Glomerular endothelial cell (primary cell): ENCODE data around the gene MYOC. TPM values are rescaled to one million over a fixed set of nuclear protein-coding genes. Genes with fewer than 3 reads are reported as not detected.
A peak's percentile ranks its signal among the peaks of the same experiment; 100 is the strongest.
"Not testable (repeated sequence)": the region's sequence is repeated elsewhere in the genome, so short reads cannot be mapped to it uniquely, and the experiment has no call there.

Experiments used
- DNase-seq: peaks from one replicate; pipeline ENCODE4 v3.0.0-alpha.2; 2011; ENCODE audit warnings: low read depth, low spot score; ENCODE audit errors: extremely low read depth
- total RNA-seq: library from RNA; depleted of rRNA; stranded (reverse); fragments of >200 nt; gene quantifications from 2 replicates; pipeline ENCODE4 v1.2.3, GENCODE V29; 2015

Gene MYOC
- total RNA-seq, 1 donor from 2014 or later, result 0.29 TPM

DNA sequence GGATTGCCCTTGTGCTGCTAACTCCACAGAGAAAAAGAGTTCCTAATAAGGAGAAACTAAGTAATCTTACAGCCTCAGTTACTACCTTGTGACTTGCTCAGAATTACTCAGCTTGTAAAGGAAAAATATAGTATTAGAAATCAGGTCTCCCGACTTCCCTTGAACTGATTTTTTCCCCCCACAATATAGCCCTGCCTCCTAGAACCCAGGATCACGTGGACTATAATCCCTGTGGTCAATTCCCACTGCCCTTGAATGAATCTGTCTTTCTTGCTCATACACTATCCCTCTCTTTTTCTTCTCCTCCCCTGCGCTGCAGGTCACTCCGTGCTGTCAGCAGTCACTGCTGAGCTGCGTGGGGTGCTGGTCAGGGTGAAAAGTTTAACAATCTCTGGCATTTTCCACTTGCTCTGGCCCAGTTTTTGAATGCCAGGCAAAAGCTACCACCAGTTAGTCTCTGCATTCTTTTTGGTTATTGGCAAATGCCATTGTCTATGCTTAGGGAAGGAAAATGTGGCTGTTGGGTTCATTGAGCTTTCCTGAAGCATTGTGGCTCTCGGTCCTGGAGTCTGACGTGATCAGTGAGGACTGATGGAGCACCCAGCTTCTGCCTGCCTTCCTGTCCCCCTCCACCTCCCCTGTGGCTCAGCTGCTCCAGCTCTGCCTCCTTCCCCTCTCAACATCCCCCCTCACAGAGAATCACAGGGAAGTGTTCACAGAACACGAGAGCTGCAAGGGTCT, 1.9 kb upstream of the MYOC start:
- DNase-seq, result no peak

GRCh38 chr1:171653796-171654195, 1.3 kb upstream of the MYOC start:
- DNase-seq, result no peak

- no peak for DNase-seq
Measured at GRCh38 chr1:171646249-171646560, 6.3 kb downstream of the MYOC start.

DNA sequence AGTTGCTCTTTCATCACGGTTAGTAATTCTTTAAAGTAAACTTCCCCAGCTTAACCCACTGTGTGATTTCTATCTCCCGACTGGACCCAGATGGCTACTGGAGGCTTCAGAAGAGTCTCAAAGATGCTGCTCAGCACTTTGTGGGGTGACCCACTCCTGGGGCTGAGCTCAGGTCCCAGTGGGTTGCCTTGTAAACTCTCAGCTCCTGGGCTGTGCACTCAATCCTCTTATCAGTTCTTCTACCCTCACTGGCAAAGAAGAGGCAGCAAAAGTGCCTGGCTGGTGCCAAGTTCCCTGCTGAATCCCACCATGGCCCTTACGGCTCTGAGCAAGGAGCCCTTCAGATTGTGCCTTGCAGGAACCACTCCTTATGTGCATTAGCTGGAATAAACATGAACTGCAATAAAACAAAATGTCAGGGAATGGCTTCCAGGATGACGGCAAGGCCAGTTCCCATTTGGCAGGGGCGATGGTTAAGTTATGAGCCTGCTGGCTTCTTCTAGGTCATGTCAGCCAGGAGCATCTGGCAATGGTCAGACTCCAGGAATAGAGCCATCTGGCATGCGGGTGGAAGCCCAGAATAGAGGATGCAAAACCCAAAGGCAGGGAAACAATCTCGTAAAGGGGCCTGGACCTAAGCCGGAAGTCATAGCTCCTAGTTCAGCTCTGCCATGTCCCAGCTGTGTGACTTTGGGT, 6.8 kb downstream of the MYOC start:
- DNase-seq, result no peak

GRCh38 chr1:171644805-171645483, 7.5 kb downstream of the MYOC start:
- DNase-seq, result peak; percentile 75

- no peak for DNase-seq
Measured at GRCh38 chr1:171643156-171643555, 9.3 kb downstream of the MYOC start.

DNA sequence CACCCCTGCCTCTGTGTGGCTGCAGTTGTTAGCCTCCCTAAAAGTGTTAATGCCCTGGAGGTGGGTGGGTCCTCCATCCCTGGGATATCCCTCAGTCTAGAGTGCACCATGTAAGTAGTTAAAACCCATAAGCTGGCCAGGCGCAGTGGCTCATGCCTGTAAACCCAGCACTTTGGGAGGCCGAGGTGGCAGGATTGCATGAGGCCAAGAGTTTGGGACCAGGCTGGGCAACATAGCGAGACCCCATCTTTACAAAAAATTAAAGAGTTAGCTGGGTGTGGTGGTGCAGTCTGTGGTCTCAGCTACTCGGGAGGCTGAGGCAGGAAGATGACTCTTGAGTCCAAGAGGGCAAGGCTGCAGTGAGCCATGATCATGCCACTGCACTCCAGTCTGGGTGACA, 10.3 kb downstream of the MYOC start:
- DNase-seq, result no peak

DNA sequence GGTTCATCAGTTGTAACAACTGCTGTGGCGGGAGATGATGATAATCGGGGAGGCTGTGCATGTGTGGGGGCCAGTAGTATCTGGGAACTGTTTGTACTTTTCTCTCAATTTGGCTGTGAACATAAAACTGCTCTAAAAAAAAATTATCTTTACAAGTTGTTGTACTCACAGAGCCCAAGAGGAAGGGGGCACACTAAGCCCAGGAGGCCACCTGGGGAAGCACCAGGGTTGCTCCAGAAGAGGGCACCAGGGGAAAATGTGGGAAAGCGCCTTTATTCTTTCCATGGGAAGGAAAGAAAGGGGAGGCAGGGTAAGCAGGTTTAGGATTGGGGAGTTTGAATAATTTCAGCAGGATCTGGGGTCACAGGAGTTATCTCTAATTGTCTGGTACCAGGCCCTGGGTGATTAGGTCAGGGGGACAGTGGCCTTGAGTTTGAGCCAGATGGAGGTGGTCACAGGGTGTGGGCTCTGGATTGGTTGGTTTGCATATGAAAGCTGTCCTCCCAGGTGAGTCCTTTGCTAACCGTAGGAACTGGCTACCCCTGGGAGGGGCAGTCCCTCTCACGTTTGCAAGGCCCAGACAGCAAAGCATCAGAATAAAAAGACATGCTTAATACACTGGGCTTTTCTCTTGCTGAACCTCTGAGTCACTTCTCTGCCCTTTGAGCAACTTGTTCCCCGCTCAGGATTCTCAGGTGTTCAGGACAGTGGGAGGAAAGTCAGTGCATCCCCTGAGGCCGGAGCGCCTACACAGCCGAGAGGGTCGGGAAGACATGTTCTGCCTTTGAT, 11.2 kb downstream of the MYOC start:
- DNase-seq, result no peak

GRCh38 chr1:171640225-171640624, 12.3 kb downstream of the MYOC start:
- no peak for DNase-seq

- no peak for DNase-seq
Measured at GRCh38 chr1:171637928-171638576, 14.4 kb downstream of the MYOC start.

GRCh38 chr1:171636141-171636540, 16.3 kb downstream of the MYOC start:
- DNase-seq, result no peak

DNA sequence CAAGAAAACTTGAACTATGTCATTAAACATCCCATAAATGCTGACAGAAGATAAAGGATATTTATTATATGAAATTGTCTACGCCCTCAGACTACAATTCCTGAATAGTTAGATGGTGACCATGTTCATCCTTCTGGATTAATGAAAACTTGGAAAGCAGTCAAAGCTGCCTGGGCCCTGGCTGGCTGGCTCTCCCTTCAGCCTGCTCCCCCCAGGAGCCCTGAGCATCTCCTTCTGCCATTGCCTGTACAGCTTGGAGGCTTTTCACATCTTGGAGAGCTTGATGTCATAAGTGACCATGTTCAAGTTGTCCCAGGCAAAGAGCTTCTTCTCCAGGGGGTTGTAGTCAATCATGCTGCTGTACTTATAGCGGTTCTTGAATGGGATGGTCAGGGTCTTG, 16.8 kb downstream of the MYOC start:
- no peak for DNase-seq

DNA sequence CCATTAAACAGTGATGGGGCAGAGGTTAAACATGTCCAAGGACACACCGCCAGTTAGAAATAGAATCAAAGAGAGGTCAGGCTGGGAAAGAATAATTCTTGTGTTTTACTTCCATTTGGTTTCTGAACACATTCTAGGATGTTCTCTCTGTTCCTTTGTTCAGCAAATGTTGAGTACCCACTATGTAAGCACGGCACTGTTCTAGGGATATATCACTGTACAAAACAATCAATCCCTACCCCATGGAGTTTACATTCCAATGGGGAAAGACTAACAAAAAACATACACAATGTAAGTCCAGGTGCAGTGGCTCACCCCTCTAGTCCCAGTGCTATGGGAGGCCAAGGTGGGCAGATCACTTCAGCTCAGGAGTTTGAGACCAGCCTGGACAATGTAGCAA, 24.3 kb downstream of the MYOC start:
- no peak for DNase-seq

- DNase-seq, result no peak
Measured at GRCh38 chr1:171627020-171627419, 25.5 kb downstream of the MYOC start.

GRCh38 chr1:171625225-171625624, 27.3 kb downstream of the MYOC start:
- no peak for DNase-seq

DNA sequence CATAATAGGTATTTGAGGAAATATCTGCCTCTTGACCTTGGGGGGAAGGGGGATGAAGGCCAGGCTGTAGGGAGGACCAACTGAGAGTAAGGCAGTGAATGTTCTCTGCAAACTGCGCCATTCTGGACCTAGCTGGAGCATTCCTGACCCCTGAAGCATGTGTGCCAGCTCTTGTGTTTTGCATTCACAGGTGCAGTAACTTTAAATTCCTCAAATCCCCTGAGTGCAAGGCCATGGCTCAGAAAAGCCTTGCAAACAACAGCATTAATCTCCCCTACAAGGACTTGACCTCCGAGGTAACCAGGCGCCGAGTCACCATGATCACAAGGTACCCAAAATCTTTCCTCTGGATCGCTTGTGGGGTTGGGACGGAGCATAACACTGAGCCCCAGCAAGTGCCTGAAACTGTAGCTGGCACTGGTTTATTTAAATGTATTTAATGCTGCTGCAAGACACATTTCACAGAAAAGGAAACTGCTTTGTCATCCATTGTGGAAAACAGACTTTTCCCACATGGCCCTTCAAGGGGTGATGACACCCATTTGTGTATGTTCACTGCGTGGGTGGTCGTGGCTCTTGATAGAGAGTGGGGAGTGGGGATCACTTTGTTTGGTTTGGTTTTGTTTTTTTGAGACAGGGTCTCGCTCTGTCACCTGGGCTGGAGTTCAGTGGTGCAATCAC, 28.7 kb downstream of the MYOC start:
- no peak for DNase-seq

DNA sequence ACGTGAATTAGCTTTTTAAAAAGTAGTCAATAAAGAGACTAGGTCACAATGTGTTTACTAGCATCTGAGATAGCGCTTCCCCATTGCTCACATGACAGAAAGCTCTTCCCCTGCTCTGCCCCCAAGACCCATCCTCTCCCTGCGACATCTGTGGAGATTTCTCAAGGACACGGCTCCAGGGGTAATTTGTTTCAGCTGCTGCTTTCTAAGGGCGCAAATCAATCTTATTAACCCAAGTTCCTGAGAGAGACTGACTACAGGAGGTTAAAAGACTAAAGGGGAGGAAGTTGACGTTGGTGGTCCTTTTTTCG, 30.4 kb downstream of the MYOC start, which contains the start of gene MYOCOS:
Gene MYOCOS, plus strand, starts transcription at position 92 of the 311 bp plus-strand sequence. CDS start 1,641 bp downstream, outside the sequence.
- no peak for DNase-seq

DNA sequence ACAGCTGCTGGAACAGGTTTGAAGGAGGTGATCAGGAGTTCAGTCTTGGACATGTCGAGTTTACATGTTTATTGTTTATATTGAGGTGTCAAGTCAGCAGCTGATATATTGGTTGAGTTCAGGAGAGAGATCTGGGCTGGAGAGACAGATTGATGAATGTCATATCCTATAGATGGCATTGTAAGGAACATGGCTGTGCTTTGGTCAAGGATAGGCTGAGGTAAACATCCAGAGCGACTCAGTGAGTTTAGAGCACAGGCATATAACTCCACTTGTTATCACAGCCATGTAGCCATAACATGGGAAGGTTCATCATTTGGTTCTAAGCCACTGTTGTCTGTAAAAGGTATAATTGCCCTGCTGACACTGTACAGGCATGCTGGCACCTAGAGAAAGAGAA, 35.9 kb downstream of the MYOC start:
- no peak for DNase-seq

DNA sequence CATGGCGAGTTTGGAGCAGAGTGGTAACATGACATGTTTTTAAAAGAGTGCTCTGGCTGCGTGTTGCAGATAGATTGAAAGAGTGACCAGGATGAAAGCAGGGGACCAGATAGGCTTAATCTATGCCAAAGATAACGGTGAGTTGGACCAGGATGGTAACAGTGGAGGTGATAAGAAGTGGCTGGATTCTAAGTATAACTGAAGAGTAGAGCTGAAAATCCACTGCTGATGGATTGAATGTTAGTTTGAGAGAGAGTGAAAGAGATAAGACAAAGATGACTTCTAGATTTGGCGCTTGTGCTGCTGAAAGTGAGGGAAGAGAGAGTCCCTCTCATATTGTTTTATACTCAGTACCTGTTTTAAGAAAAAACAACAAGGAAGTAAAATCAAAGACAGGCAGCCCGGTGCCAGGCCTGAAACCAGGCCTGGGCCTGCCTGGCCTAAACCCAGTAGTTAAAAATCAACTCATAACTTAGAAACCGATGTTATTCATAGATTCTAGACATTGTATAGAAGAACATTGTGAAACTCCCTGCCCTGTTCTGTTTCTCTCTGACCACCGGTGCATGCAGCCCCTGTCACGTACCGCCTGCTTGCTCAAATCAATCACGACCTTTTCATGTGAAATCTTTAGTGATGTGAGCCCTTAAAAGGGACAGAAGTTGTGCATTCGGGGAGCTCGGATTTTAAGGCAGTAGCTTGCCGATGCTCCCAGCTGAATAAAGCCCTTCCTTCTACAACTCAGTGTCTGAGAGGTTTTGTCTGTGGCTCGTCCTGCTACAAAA, 37.2 kb downstream of the MYOC start:
- not testable (repeated sequence) for DNase-seq
